Measurements from ENCODE around the gene LCLAT1.
"Not testable (repeated sequence)": the region's sequence is repeated elsewhere in the genome, so short reads cannot be mapped to it uniquely, and the experiment has no call there.

Gene LCLAT1

GRCh38 chr2:30488012-30488659, 41.1 kb downstream of the LCLAT1 start:
- peak; percentile 28 for DNase-seq

GRCh38 chr2:30491225-30491624, 44.2 kb downstream of the LCLAT1 start:
- no peak for DNase-seq

DNA sequence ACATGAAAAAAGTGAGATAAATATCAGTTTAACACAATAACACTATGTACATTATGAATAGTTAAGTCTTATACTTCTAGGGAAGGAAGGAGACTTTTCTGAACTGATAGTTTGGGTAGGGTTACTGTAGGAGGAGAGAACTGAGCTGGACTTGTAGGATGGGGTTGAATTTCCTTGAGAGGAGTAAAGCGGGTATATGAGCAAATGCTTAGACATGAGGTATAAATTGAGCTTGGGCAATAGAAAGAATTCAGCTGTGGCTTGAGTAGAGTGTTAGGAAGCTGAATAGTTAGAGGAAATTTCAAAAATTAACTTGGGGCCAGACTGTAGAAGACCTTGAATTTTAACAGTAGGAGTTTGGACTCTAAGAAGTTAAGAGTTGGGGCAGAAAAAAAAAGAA, 45.1 kb downstream of the LCLAT1 start:
- no peak for DNase-seq

DNA sequence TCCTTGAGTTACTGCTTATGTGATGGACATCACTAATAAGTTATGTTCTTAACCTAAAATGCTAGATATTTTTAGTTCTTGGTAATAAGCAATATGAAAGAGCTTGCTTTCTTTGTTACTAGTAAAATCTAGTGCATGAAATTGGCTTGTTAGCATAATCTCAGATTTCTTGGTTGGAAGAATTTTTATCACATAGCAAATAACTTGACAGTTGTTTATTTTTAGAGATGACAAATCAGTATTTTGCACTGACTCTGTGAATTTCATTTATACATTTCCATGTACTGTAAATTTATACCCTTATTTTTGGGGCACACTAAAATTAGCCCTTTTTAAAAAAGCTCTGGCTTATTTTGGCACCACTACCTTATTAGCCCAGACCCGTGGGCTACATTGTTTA, 45.6 kb downstream of the LCLAT1 start:
- DNase-seq: no peak

DNA sequence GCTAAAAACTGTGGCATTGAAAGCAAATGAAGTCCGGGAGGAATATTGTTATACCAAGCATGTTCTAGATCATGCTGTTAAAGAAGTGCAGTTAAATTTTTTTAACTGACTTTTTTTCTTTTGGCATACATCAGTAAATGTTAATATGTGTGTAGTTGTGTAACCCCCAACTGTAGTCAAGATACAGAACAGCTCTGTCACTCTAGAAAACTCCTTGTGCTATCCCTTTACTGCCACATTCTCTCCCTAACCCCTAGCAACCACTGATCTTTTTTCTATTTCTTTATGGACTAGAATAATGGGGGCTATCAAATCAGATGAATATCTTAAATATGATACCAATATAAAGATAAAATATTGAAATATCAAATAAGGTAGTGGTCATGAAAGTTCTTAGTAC, 46.4 kb downstream of the LCLAT1 start:
- no peak for DNase-seq

DNA sequence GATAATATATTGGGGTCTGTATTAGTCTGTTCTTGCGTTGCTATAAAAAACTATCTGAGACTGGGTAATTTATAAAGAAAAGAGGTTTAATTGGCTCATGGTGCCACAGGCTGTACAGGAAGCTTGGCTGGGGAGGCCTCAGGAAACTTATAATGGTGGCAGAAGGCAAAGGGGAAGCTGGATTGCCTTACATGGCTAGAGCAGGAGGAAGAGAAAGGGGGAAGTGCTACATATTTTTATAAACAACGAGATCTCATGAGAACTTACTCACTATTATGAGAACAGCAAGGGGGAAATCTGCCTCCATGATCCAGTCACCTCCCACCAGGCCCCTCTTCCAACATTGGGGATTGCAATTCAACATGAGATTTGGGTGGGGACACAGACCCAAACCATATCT, 48.9 kb downstream of the LCLAT1 start:
- not testable (repeated sequence) for DNase-seq

DNA sequence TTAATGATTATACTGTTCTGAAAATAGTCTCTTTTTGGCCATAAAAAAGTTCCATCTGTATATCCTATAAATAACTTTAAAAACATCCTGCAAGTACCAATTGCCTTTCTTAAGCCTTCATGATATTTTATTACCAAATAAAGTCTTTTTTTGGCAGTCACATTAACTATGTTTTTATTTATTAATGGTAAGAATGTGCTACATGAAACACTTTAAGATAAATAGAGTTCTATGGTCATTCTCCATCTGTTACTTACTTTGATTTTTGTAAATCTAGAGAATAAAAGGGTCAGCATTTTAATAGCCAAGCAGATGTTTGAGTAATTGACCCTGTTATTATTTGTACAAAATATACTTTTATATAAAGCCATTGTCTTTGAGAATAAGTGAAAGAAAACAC, 52.6 kb downstream of the LCLAT1 start:
- DNase-seq: no peak

GRCh38 chr2:30500699-30501098, 53.7 kb downstream of the LCLAT1 start:
- no peak for DNase-seq

DNA sequence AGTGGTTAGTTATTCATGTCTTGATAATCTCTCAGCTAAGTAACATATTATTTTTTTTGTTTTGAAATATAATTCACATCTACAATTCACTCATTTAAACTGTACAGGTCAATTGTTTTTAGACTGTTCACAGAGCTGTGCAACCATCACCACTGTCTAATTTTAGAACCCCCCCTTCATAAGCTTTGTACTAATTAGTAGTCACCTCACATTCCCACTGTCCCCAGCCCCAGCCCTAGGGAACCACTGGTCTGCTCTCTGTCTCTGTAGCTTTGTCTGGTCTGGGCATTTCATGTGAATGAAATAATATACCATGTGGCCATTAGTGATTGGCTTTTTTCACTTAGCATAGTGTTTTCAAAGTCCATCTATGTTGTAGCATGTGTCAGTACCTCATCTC, 55.3 kb downstream of the LCLAT1 start:
- DNase-seq: no peak

- DNase-seq: no peak
Measured at GRCh38 chr2:30503007-30503694, 56.1 kb downstream of the LCLAT1 start.

- no peak for DNase-seq
Measured at GRCh38 chr2:30503695-30504052, 56.6 kb downstream of the LCLAT1 start.

GRCh38 chr2:30504731-30505130, 57.7 kb downstream of the LCLAT1 start:
- peak; percentile 43 for DNase-seq

- DNase-seq: no peak
Measured at GRCh38 chr2:30505500-30506180, 58.6 kb downstream of the LCLAT1 start.

- not testable (repeated sequence) for DNase-seq
Measured at GRCh38 chr2:30507460-30507859, 60.4 kb downstream of the LCLAT1 start.

DNA sequence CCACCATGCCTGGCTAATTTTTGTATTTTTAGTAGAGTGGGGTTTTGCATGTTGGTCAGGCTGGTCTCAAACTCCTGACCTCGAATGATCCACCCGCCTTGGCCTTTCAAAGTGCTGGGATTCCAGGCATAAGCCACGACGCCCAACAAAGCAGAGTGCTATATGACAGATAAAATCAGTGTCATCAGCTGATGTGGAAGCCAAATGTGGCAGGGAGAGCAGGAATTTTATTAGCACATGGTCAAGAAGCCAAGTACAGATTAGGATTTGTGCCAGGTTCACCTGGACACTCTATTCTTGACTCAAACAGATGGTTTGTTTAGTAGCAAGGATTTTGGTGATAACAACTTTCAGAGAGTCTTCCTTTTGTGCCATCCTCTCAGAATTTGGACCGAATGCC, 62.7 kb downstream of the LCLAT1 start:
- no peak for DNase-seq

DNA sequence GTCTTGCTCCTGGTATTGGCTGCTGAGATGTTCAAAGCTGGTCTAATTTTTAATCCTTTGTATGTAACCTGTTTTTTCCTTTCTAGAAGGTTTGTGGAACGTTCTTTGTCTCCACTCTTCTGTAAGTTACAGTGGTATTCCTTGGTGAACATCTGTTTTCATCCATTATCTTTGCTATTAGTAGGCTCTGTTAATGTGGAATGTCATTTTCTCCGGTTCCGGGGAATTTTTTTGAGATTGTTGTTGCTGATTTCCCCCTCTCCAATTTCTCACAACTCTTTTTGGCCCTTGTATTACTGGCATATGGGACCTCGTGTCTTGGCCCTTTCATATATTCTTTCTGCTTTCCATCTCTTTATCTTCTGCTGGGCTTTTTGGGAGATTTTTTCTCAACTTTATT, 63.4 kb downstream of the LCLAT1 start:
- DNase-seq: no peak

- peak; percentile 35 for DNase-seq
Measured at GRCh38 chr2:30511122-30512083, 64.4 kb downstream of the LCLAT1 start.

DNA sequence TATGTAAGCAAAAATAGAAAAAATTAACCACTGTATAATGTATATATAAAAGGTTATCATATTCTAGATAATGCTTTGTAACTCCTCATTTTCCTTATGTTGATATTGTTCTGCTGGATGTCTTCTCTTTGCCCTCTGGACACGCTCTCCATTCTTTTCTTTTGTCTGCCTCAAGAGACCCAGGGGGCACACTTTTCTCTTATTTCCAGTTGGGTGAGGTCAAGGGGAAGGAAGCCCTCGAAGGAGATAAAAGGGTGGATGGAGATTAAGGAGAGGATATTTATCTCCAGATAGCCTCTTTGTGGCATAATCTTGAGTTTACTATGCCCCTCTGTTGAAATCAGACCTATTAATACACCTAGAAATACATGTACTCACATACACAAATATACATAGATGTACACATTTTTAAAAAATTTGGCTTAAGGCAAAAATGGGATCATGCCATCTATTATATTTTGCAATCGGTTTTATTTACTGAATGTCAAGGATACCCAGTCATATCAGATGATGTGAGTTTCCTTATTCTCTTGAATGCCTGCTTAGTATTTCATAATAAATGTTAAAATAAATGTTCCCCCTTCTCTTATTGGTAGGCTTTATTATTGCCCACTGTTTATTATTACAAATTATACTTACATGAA, 65.3 kb downstream of the LCLAT1 start:
- no peak for DNase-seq

GRCh38 chr2:30513649-30514048, 66.6 kb downstream of the LCLAT1 start:
- DNase-seq: not testable (repeated sequence)

- DNase-seq: peak; percentile 61
Measured at GRCh38 chr2:30514134-30514847, 67.2 kb downstream of the LCLAT1 start.

GRCh38 chr2:30514848-30515435, 67.9 kb downstream of the LCLAT1 start:
- no peak for DNase-seq
